ENCODE results near the gene CFH.

- TF ChIP-seq CTCF (IDR thresholded peaks at IDR 0.05), result no peak
- no peak for TF ChIP-seq POLR2A (IDR thresholded peaks at IDR 0.05)
Observed at GRCh38 chr1:196738730-196739129, 86.9 kb downstream of the CFH start.
